Activated CD4-positive, CD25-positive, alpha-beta regulatory T cell treated with anti-CD3 and anti-CD28 coated beads, Interleukin-2, amount 50 U/mL, for 24 hours (primary cell): ENCODE results near the gene MAP4K4.

ENCODE experiments used
- ATAC-seq, 2 donors: fragments of 150-1000 bp; cut with Tn5 transposase; one replicate each; pipeline ENCODE4 v1.10.0; 2021; ENCODE audit warnings: mild to moderate bottlenecking in 1 of 2, moderate library complexity in 1 of 2

The MAP4K4 gene

DNA sequence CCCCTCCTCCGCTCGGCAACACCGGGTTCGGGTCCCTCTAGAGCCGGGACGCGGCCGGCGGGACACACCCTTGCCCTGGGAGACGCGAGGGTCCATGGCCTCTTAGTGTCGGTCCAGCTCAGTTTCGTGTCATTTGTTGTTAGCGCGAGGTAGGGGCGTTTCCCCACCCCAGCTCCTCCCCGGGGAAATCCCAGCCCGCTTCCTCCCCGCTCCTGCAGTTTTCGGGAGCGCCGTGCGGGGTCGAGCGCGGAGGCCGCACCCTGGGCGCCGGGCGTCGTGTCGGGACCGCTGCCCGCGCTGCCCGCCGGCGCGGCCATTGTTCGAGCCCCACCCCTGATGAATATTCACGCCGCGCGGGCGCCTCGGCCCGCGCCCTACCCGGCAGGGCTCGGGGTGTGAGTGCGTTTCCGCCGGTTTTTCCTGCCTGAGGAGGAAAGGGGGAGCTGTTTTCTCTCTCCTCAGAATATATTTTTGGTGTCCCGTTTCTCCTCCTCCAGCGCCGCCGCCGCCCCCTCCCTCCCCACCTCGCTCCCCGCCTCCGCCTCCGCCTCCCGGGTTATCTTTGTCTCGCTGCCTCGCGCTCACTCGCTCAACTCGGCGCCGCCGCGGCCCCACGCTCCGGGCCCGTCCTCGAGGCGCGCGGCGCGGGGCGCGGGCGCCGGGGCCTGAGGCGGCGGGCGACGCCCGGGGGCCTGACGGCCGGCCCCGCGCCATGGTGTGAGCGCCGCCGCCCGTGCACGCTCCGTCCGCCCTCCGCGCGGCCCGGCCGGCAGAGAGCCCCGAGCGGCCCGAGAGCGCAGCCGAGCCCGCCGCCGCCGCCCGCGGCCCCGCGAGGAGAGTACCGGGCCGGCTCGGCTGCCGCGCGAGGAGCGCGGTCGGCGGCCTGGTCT is at the start of gene MAP4K4:
Gene MAP4K4 (plus strand): TSS at position 584 of the 890 bp plus-strand sequence. CDS start 374 bp downstream, outside the sequence.
- ATAC-seq: peak; percentile 44 to 50

DNA sequence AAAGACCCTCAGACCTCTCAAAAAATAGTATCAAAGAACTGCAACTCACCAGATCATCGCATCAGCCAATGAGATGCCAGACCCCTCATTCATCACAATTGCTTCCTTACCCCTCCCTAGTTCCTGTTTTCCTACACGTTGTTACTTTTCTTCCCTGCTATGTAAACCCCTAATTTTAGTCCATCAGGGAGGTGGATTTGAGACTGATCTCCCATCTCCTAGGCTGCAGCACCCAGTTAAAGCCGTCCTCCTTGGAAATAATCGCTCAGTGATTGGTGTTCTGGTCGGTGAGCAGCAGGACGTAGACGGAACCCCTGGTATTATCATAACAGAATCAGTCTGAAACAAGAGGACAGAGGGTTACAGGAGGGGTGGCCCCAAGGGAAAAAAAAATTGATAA is 44.0 kb upstream of the MAP4K4 start:
- no peak for ATAC-seq

DNA sequence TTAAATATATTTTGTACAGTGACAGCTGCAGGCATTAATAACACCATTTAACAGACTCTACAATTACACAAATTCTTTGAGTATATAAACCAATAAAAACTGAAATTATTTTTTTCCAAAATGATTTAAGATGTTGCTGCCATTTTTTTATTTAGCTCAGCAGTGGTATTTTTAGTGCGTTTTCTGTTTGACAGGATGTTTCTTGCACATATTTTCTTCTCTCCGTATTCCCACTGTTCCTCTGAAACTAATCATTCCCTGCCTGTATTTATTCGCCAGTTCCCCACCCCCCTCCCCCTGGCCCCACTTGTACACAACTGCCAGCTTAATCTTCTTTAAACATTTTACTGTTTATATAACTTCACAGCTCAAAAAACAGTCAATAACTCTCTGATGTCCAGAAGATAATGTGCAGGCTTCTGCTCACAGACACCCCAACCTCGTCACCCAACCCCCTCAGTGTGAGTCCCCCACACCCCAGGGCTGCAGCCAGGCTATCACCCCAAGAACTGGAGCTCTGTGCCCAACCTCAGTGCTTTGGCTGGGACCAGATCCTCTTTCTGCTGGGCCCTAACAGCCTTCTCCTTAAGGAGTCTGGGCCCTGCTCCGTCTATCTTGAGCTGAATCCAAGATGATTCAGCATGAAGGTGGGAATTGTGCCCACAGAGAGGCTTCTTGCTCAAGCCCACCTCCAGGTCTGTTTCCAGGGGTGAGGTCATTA is 41.6 kb upstream of the MAP4K4 start:
- no peak for ATAC-seq

DNA sequence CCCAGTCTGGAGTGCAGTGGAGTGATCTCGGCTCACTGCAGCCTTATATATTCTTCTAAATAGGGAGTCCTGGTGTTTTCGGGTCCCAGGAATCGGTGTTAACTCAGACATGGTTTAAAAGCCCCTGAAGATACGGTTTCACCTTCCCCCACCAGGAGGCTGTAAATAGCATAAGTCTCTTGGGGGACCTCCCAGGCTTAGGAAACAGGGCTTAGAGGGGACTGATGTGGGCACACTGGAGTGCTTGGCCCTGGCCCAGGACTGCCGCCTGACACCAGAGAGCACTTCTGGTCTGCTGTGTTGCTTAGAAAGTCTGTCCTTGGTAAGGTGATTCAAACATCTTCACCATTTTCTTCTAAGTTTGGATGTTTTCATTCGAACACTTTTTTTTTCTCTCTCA is 39.7 kb upstream of the MAP4K4 start:
- no peak for ATAC-seq

DNA sequence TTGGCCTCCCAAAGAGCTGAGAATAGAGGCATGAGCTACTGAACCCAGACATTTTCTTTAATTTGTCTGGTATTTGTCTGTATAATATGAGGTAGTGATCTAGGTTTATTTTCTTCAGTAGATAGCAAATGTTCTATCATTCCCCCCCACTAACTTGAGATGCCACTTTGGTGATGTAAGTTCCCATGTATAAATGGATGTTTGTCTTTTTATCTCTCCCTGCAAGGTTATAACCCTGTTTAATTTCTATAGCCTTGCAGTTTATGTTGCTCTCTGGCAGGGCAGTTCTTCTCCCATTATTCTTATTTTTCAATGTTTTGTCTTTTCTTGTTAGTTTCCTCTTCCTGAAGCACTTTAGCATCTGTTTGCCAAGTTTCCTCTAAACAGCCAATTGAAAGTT is 39.1 kb upstream of the MAP4K4 start:
- ATAC-seq: no peak

DNA sequence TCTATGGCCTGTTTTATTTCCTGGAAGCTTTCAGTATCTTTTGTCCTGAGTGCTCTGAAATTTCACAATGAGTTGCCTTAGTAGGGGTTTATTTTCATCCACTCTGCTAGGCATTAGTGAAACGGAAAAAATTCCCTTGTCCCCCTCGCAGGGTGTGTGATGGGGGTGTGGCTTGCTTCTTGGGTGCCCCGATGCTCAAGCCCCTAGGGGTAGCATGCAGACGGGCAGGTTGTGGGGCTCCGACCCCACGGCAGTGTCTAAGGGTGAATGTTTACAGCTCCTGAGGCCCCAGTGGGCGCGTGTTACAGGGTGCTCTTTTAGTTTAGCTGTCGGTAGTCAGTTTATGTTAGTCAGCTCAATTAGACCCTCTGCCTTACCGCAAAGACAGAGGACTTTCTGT is 32.2 kb upstream of the MAP4K4 start:
- no peak for ATAC-seq

DNA sequence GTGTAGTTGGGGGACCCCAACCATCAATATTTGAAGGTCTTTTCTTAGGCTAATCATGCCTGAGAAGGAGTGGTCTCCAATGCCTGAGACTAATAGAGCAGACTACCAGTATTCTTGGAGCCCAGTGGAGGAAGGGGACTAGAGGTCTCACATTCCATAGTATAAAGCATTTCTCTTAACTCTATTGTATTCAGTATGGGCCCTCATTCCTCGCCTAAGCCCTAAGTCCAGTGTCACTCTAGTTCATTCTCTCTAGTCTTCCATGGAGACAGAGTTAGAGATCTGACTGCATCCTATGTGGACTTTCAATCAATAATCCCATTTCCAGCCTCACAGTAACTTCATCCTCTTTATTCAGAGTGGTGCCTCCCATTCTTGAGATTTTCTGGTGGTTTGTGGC is 29.7 kb upstream of the MAP4K4 start:
- ATAC-seq: no peak

DNA sequence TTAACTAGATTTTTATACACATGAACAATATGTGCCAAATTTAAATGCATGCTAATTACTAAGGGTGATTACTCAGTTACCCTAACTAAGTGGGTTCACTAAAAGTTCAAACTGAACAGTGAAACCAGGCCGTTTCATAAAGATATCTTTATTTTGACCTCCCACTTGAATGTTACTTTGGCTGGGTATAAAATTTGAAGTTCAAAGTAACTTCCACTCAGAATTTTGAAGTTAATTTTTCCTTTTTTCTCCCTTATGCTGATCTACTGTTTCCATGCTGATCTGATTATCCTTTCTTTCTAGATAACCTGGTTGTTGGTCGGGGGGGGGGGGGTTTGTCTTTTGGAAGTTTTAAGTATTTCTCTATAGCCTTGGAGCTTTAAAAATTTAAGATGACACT is 25.5 kb upstream of the MAP4K4 start:
- ATAC-seq: no peak

DNA sequence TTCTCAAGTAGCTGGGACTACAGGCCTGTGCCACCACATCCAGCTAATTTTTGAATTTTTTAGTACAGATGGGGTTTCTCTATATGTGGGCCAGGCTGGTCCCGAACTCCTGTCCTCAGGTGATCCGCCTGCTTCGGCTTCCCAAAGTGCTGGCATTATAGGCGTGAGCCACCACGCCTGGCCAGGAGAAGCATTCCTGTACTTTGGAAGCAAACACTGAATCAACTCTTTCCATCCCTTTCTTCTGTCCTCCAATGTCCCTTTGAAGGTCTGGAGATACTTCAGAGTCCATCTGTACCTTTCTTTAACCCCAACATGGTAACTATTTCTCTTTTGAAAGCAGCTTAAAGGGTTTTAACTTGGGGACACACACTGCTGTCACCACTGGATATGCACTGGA is 23.6 kb upstream of the MAP4K4 start:
- no peak for ATAC-seq

DNA sequence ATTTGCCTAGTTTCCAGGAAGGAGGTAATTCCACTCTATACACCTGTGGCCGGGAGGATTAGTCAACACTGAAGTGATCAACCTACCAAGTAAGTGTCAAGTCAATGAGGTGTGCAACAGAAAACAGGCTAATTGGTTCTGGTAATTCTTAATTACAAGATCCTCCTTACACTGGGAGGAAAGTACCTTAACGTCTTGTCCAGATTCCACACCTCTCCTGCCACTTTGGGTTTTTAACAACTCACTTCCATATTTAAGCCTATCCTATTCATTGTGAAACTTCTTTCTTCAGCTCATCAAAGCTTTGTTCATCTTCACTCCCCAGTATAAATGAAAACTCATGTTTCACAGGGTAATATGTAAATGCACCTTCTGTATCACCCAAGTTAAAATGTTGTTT is 22.0 kb upstream of the MAP4K4 start:
- ATAC-seq: peak in 1 of 2 donors; percentile 48

DNA sequence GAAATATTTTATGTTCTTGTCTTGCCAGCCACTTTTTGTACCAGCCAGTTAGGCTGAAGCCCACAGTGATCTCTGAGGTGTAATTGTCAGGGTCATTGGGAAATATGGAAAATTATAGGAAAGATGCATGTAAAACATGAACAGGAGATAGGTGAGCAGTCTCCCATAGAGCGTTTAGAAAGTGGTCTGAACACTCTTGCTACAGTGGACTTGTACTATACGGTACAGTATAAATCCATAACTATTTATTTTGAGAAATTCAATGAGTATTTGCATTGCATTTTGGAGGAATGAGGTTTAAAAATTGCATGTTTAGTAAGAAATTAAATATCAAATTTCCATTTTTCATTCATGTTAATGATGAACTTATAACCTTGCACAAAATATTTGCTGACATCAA is 20.8 kb upstream of the MAP4K4 start:
- no peak for ATAC-seq

DNA sequence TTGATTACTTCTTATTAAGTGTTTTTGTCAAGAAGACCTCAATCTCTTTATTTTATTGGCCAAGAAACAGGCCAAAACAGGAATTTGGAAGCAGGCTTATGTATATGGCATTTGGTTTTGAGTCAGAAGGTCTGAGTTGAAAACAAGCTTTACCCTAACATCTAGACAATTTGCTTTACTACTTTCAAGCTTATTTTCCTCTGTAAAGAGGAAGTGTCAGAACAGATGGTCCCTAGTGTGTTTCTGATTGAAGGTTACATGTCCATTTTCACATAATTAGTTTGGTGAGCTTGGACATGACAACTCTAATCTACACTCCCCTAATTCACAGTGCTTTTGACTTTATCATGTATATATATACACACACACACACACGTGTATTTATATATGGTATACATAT is 19.8 kb upstream of the MAP4K4 start:
- no peak for ATAC-seq

DNA sequence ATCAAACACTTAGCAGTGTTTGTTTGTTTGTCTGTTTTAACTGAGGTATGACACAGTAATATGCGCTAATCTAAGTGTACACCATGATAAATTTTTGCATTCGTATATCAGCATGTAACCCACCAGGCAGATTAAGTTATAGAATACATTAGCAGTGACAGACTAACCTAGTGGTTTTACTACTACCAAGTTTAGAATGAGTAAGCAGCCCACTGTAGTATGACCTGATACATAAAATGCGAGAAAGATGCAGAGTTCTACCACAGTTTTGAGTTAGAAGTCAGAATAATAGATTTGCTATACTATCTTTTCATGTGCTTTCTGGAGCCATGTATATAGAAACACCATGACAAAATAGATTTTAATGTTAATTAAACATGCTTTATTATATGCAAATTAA is 19.1 kb upstream of the MAP4K4 start:
- ATAC-seq: no peak

DNA sequence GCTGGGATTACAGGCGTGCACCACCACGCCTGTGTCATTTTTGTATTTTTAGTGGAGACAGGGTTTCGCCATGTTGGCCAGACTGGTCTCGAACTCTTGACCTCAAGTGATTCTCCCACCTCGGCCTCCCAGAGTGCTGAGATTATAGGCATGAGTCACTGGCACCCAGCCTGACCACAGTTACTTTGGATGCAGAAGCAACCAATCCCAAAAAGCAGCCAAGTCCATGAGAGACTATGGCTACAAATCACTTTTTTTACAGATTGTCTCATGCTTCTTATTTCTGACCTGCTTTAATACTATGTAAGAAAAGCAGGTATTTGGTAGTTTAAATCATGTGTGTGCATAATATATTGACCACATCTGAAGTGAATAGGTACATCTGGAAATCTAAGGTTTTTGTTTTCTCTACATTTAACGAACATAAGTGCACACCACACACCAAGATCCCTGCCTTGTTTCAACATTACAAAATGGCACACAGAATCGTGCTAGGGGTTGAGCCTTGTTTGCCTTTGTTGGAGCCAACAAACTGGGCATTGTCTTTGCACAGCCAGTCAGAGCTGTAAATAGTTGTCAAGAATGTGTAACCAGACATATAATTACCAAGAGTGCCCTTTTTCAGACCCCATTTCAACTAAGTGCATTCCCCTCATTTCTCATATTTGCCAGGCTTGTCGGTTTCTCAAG is 18.3 kb upstream of the MAP4K4 start:
- no peak for ATAC-seq

DNA sequence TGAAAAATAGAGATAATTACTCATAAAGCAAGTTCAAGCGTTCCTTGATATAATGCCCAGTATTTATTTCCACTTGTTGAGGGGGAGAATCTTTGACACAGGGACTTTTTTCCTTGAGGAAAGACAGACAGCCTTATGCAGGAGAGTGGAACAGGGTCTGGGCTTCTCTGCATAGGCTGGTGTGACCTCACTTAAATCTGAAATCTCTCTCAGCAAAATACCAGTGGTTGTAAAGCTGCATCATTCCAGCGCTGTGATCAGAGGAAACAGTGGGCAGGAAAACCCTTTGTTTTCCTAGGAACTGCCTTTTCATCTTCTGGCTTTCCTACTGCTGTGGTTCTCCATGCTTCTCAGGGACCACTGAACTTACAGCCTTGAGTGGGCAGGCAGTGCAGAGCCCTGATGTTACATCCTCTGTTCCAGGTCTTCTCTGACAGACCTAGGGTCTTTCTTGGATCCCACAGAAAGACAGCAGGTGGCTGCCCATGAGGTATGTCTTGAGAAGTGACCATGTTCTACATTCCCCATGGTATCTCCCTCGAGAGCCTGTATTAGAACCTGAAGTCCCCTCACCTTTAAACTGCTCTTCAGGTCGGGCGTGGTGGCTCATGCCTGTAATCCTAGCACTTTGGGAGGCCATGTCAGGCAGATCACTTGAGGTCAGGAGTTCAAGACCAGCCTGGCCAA is 17.6 kb upstream of the MAP4K4 start:
- ATAC-seq: no peak

DNA sequence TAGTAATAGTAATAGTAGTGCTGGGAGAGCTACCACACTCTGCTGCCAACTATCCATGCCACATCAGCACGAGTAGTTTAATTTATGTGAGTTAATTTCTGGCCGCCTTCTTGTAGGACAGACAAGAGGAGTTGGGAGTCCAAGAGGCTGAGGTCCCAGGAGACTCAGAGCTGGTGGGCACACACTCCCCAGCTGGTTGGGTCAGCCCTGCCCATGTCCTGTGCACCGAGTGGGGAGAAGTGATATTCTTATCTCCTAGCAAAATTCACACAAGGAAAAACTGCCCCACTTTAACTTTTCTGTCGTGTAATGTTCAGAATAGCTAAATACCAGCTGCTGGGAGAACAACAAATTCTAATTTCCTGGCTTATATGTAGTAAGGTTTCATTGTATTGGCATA is 15.2 kb upstream of the MAP4K4 start:
- no peak for ATAC-seq

DNA sequence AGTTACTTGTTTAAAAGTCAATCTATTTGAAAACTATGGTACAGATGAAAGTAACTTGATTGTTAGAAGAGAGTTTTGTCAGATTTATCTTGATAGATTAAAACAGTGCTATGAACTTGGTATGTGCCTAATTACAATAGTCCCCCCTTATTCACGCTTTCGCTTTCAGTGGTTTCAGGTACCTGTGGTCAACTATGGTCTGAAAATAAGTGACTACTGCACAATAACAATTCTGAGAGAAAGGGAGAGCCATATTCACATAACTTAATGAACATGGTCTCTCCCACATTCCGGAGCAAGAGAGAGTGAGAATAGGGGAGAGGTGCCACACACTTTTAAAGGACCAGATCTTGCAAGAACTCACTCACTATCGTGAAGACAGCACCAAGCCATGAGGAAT is 13.2 kb upstream of the MAP4K4 start:
- ATAC-seq: no peak

DNA sequence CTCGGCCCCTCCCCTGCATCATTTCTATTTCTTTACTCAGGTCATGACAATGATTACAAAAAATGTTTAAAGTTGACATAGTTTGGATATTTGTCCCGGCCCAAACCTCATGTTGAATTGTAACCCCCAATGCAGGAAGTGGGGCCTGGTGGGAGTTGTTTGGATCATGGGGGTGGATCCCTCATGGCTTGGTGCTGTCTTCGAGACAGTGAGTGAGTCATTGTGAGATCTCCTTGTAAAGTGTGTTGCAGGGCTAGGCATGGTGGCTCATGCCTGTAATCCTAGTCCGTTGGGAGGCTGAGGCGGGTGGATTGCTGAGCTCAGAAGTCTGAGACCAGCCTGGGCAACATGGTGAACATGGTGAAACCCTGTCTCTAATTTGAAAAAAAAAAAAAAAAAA is 9.2 kb upstream of the MAP4K4 start:
- ATAC-seq: no peak

DNA sequence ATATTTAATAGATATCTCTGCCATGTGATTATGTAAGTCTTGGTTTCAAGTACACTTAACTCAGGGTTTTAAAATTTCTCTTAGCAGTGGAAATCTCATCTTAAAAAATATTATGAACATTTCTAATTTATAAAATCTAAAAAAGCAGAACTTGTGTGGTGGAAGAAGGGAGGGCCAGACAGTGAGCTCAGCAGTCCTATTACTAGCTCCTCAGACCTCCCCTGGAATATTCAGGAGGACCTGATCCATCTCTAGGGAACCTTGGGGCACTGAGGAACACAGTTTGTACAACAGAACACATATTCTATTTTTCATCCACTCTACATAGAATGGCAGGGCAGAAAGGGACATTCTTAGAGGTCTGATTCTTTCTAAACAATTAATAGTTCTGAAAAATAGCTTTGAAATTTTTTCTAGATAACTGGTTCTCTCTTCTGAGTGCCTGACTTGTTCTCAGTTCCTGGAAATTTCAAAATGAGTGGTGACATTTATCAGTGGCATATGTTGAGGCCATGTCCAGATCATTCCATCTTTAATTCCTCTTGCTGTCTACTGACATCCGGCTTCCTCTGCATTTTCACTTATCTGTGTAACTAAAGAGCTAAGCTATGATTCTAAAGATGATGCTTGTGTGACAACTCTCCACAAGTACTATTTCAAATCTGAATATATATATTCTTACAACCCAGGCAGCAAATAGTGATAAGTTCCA is 8.2 kb upstream of the MAP4K4 start:
- ATAC-seq: peak in 1 of 2 donors; percentile 24

DNA sequence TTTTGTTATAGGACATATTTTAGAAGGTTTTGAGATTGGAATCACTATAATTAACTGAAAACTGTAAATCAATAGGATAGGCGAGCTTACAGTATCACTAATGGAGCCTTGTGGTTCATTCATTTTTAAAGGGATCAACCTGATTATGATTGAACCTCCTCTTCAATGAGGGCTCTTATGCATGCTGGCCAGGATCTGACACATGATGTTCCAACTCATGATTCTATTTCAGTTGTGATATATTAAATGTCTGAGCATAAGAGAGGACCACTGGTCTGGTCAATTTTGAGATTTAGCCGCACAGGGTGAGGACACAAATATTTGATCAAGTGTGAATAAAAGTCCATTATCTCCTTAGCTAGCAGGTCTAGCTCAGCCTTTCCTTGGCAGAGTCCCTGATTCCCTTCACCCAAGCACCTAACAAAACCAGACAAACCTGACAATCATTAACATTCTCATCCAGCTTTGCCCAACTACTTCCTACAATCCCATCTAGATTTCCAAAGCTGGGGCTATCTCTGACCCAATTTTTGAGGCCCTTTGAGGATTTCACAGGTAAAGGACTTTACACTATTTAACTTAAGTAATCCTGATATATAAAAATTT is 6.9 kb upstream of the MAP4K4 start:
- ATAC-seq: no peak

DNA sequence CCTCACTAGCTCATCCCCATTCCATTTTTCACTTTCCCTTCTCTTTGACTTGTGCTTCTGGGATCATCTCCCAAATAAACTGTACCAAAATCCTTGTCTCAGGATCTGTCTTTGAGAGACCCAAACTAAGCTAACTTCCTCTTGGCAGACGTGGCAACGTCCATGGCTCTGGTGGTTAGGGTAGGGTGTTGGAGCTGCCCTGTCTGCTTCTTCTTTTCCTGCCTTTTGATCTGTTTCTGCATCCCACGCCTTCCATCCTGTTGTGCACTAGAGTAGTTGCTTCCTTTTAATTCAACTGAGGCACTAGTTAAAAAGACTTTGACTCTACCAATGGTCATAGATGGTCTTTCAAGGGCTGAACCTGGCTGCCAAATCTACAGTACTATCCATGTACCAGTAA is 5.5 kb upstream of the MAP4K4 start:
- no peak for ATAC-seq

DNA sequence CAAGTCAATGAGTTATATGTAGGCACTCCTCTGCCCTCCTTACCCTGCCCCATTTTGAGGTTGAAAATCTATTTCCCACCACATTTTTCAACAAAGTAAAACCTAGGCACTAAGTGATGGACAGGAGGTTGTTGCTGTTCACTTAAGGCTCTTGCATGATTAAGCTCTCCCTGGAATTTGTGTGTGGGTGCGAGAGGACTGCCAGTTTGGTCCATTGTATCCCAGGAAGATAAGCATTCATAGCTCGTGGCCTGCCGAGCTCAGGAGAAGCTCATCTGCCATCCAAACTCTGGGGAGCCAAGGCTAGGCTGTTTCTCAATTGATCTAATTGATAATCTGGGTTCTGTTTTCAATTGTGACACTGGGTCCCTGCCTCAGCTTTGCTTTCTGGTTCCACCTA is 4.7 kb upstream of the MAP4K4 start:
- no peak for ATAC-seq
